ENCODE measurements around the gene NYAP1.

GRCh38 chr7:100515072-100515532, 31.4 kb downstream of the NYAP1 start:
- TF ChIP-seq CTCF (conservative IDR thresholded peaks at IDR 0.05; ENCODE audit: low read length) (no peak), EZH2phosphoT487 (IDR thresholded peaks at IDR 0.05; ENCODE audit: borderline replicate concordance) (no peak)

Data from Loucy (cell line).